Caco-2 (cell line): ENCODE measurements around the gene LY6G6F. TPM values are rescaled to one million over a fixed set of nuclear protein-coding genes. Genes with fewer than 3 reads are reported as not detected.

Source experiments
- BruUV-seq: library from RNA; stranded (reverse); fragments of 400-500 nt; replicated peaks from 2 replicates; lab custom pipeline; 2021; lab: Mats Ljungman, UMichigan
- CTCF ChIA-PET: fragments of 300-600 bp; sonication (Branson Sonifier 250); formaldehyde crosslinking; loops from one replicate; lab custom pipeline; 2022; ENCODE audit warnings: antibody characterized with exemption; lab: Charles Lee
- POLR2A ChIA-PET: fragments of 300-600 bp; sonication (Branson Sonifier 250); formaldehyde crosslinking; loops from one replicate; lab custom pipeline; 2022; ENCODE audit warnings: antibody characterized with exemption; lab: Charles Lee
- DNase-seq, 2 experiments: peaks; one replicate each; pipeline versions ENCODE4 v3.0.0 to v3.0.0-alpha.2; 2020 to 2022
- H3K27me3 ChIP-seq: replicated peaks from 2 replicates; pipeline ENCODE4 v1.6.0; 2011; ENCODE audit warnings: low read length; ENCODE audit not compliant: control insufficient read depth, insufficient read depth
- H3K36me3 ChIP-seq: 2 replicates; pipeline ENCODE4 v1.5.1; 2011; ENCODE audit warnings: low read length; ENCODE audit not compliant: control insufficient read depth, insufficient read depth
- H3K4me1 ChIP-seq: fragments of 250-450 bp; sonication (Bioruptor Pico); 2 replicates; pipeline ENCODE4 v1.5.1; 2020; ENCODE audit warnings: mild to moderate bottlenecking
- H3K4me3 ChIP-seq: 2 replicates; pipeline ENCODE4 v1.5.1; 2011; ENCODE audit warnings: low read depth, mild to moderate bottlenecking, control low read depth, low read length
- H3K9me3 ChIP-seq: fragments of 250-450 bp; sonication (Bioruptor Pico); 2 replicates; pipeline ENCODE4 v1.5.1; 2020; ENCODE audit warnings: mild to moderate bottlenecking, moderate library complexity
- H3K27ac Mint-ChIP-seq: one replicate; pipeline ENCODE4 v1.8.0; 2022; ENCODE audit warnings: mixed read lengths; ENCODE audit not compliant: unreplicated experiment
- H3K27me3 Mint-ChIP-seq: one replicate; pipeline ENCODE4 v1.8.0; 2022; ENCODE audit warnings: mixed read lengths; ENCODE audit not compliant: insufficient read depth, unreplicated experiment
- H3K36me3 Mint-ChIP-seq: one replicate; pipeline ENCODE4 v1.8.0; 2022; ENCODE audit warnings: mild to moderate bottlenecking, mixed read lengths; ENCODE audit not compliant: insufficient read depth, unreplicated experiment
- H3K4me1 Mint-ChIP-seq: one replicate; pipeline ENCODE4 v1.8.0; 2022; ENCODE audit warnings: low read depth, mixed read lengths; ENCODE audit not compliant: unreplicated experiment
- H3K4me3 Mint-ChIP-seq: one replicate; pipeline ENCODE4 v1.8.0; 2022; ENCODE audit warnings: mild to moderate bottlenecking, moderate library complexity, mixed read lengths; ENCODE audit not compliant: unreplicated experiment
- H3K9me3 Mint-ChIP-seq: one replicate; pipeline ENCODE4 v1.8.0; 2022; ENCODE audit warnings: mixed read lengths; ENCODE audit not compliant: unreplicated experiment
- CTCF ChIP-seq, 2 experiments: fragments of 200-600 bp in 1 of 2; IDR thresholded peaks; 1 replicate in 1 of 2; 2 replicates in 1 of 2; pipeline versions ENCODE4 v1.5.1 to v1.8.0; 2011 to 2022; ENCODE audit warnings: antibody characterized with exemption in 1 of 2, control low read depth in 1 of 2, inconsistent platforms in 1 of 2, low read depth in 1 of 2, low read length in 1 of 2, mild to moderate bottlenecking in 1 of 2, moderate library complexity in 1 of 2; ENCODE audit not compliant: insufficient read depth in 1 of 2, severe bottlenecking in 1 of 2, unreplicated experiment in 1 of 2
- intact Hi-C: fragments of 100-400 bp; cut with micrococcal nuclease; formaldehyde crosslinking; loops from one replicate; pipeline ENCODE4 v1.10.0; 2022; ENCODE audit not compliant: unreplicated experiment
- total RNA-seq: library from RNA; stranded (reverse); gene quantifications from 2 replicates; pipeline ENCODE4 v1.2.3, GENCODE V29; 2022

The LY6G6F gene
- total RNA-seq, 1 experiment from 2014 or later: not detected

GRCh38 chr6:31713465-31713864, 6.8 kb downstream of the LY6G6F start:
- intact Hi-C loops: no loop called here
- Histone ChIP-seq H3K4me1 (peaks cover 38% of the 10 kb centered on the region), H3K27me3 (no peaks in the 10 kb centered on the region), H3K4me3 (no peak overlapping the region), H3K36me3 (no peaks in the 10 kb centered on the region), H3K9me3 (no peaks in the 10 kb centered on the region)
- no peak for DNase-seq
- H3K9me3 Mint-ChIP-seq: no peaks in the 10 kb centered on the region
- CTCF ChIA-PET: interaction anchor here (1.0 to 1.7 kb wide), 4 partner anchors 16 to 93 kb away, joined by 3 to 6 read pairs (median 4); partner anchors contain the start of genes DDAH2 and LSM2
- peak overlapping the region; percentile 98 for H3K27ac Mint-ChIP-seq
- peaks cover 44% of the 10 kb centered on the region for H3K4me1 Mint-ChIP-seq
- no peaks in the 10 kb centered on the region for H3K27me3 Mint-ChIP-seq
- BruUV-seq: no TSS peak
- POLR2A ChIA-PET: interaction anchor here (0.9 to 1.9 kb wide), 3 partner anchors 10 to 149 kb away, joined by 5 to 11 read pairs (median 7); partner anchors contain the start of genes ABHD16A and NEU1
- TF ChIP-seq CTCF (IDR thresholded peaks at IDR 0.05; ENCODE audit: insufficient read depth in 1 of 2, low read depth in 1 of 2, low read length in 1 of 2, severe bottlenecking in 1 of 2, unreplicated experiment in 1 of 2): no peak
- H3K4me3 Mint-ChIP-seq: peak overlapping the region; percentile 65
- peaks cover 5% of the 10 kb centered on the region for H3K36me3 Mint-ChIP-seq

- ChIA-PET CTCF (interaction anchor here (0.7 to 1.7 kb wide), 5 partner anchors 15 to 93 kb away, joined by 3 to 6 read pairs (median 4); partner anchors contain the start of genes DDAH2 and LSM2), POLR2A (interaction anchor here (0.8 to 1.9 kb wide), 6 partner anchors 11 to 149 kb away, joined by 3 to 11 read pairs (median 6); partner anchors contain the start of genes ABHD16A, CLIC1, HSPA1B and NEU1)
- no peaks in the 10 kb centered on the region for H3K9me3 ChIP-seq
- peak; percentile 52 to 77 for DNase-seq
- H3K4me3 ChIP-seq: 0 out of 2 replicates have a peak overlapping the region, but pooled peaks have one; percentile 5
- Mint-ChIP-seq H3K36me3 (peaks cover 5% of the 10 kb centered on the region), H3K4me3 (peak overlapping the region; percentile 65), H3K9me3 (no peaks in the 10 kb centered on the region), H3K27ac (peak overlapping the region; percentile 98), H3K27me3 (no peaks in the 10 kb centered on the region), H3K4me1 (peaks cover 50% of the 10 kb centered on the region)
- BruUV-seq: no TSS peak
- no peak for TF ChIP-seq CTCF (IDR thresholded peaks at IDR 0.05; ENCODE audit: insufficient read depth in 1 of 2, low read depth in 1 of 2, low read length in 1 of 2, severe bottlenecking in 1 of 2, unreplicated experiment in 1 of 2)
- no peaks in the 10 kb centered on the region for H3K27me3 ChIP-seq
- peaks cover 44% of the 10 kb centered on the region for H3K4me1 ChIP-seq
- no peaks in the 10 kb centered on the region for H3K36me3 ChIP-seq
- intact Hi-C loops: no loop called here
Observed at GRCh38 chr6:31713991-31714684, 7.5 kb downstream of the LY6G6F start.

GRCh38 chr6:31715022-31715958, 8.6 kb downstream of the LY6G6F start, which contains the start of gene LY6G6D:
Gene LY6G6D, plus strand, starts transcription at chr6:31715348. Its CDS starts 8 bp downstream, at chr6:31715356.
- no peak within 1 kb of the TSS for H3K4me3 ChIP-seq
- Mint-ChIP-seq H3K4me1 (peaks cover 62% of the 10 kb centered on the region), H3K36me3 (peaks cover 5% of the 10 kb centered on the region), H3K27ac (peak within 1 kb of the TSS; percentile 98), H3K27me3 (no peaks in the 10 kb centered on the region), H3K9me3 (no peaks in the 10 kb centered on the region), H3K4me3 (peak within 1 kb of the TSS; percentile 65)
- ChIA-PET CTCF (interaction anchor here (1.1 to 1.7 kb wide), 2 partner anchors 14 to 34 kb away, joined by 3 to 6 read pairs; partner anchors contain the start of genes DDAH2 and LY6G5C), POLR2A (interaction anchor here (1.5 to 1.7 kb wide), 2 partner anchors 23 to 147 kb away, joined by 6 to 7 read pairs; partner anchors contain the start of gene NEU1)
- H3K4me1 ChIP-seq: peaks cover 56% of the 10 kb centered on the region
- DNase-seq: no peak
- no peaks in the 10 kb centered on the region for H3K27me3 ChIP-seq
- intact Hi-C loops: no loop called here
- TF ChIP-seq CTCF (IDR thresholded peaks at IDR 0.05; ENCODE audit: insufficient read depth in 1 of 2, low read depth in 1 of 2, low read length in 1 of 2, severe bottlenecking in 1 of 2, unreplicated experiment in 1 of 2): no peak
- no peaks in the 10 kb centered on the region for H3K9me3 ChIP-seq
- no peaks in the 10 kb centered on the region for H3K36me3 ChIP-seq
- BruUV-seq: no TSS peak
